ENCODE results near the gene JAGN1.
A peak's percentile ranks its signal among the peaks of the same experiment; 100 is the strongest.

Gene JAGN1

DNA sequence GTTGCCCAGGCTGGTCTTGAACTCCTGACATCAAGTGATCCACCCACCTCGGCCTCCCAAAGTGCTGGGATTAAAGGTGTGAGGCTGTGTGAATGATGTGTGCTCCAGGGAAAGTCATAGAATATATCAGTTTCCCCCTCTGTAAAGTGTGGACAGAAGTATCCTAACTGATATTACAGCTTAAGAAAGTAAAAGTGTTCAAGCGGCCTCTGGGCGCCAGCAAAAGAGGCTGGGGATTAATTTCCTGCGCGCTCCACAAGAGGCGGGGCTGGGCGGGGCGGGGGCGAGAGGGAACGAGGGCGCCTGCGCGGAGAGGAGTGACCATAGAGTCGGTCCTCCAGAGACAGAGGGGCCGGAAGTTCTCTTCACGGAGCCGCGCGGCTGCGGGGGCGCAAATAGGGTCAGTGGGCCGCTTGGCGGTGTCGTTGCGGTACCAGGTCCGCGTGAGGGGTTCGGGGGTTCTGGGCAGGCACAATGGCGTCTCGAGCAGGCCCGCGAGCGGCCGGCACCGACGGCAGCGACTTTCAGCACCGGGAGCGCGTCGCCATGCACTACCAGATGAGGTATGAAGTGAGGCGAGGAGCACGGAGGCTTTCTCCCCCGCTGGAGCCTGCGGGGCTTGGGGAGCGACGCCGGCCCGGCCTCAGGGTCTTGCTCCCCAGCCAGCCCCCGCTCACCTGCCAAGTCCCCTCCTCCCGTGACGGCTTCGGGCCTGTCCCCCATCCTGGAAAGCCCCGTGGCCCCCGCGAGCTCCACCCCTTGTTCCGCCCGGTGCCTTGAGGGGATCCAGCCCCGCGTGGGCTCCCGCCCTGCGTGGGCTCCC is at the start of gene JAGN1:
Gene JAGN1, plus strand, starts transcription at position 362 of the 823 bp plus-strand sequence. Its CDS starts 113 bp downstream, at position 475.
- H3K9me3 ChIP-seq (ENCODE audit: severe bottlenecking), result peaks cover 4% of the 10 kb centered on the region
- H3K36me3 ChIP-seq (ENCODE audit: low read depth), result peaks cover 31% of the 10 kb centered on the region
- ATAC-seq (ENCODE audit: low read depth) (peak; percentile 78), DNase-seq (ENCODE audit: low spot score) (peak; percentile 81)
- H3K27ac ChIP-seq (ENCODE audit: poor library complexity, severe bottlenecking), result peak within 1 kb of the TSS; percentile 73
- peaks cover 14% of the 10 kb centered on the region for H3K4me1 ChIP-seq (ENCODE audit: insufficient read depth, poor library complexity, severe bottlenecking)
- TF ChIP-seq, protein P1, sequence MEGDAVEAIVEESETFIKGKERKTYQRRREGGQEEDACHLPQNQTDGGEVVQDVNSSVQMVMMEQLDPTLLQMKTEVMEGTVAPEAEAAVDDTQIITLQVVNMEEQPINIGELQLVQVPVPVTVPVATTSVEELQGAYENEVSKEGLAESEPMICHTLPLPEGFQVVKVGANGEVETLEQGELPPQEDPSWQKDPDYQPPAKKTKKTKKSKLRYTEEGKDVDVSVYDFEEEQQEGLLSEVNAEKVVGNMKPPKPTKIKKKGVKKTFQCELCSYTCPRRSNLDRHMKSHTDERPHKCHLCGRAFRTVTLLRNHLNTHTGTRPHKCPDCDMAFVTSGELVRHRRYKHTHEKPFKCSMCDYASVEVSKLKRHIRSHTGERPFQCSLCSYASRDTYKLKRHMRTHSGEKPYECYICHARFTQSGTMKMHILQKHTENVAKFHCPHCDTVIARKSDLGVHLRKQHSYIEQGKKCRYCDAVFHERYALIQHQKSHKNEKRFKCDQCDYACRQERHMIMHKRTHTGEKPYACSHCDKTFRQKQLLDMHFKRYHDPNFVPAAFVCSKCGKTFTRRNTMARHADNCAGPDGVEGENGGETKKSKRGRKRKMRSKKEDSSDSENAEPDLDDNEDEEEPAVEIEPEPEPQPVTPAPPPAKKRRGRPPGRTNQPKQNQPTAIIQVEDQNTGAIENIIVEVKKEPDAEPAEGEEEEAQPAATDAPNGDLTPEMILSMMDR (IDR thresholded peaks at IDR 0.05; ENCODE audit: poor library complexity, severe bottlenecking), result peak; percentile 7
- no peaks in the 10 kb centered on the region for H3K27me3 ChIP-seq (ENCODE audit: insufficient read depth, poor library complexity, severe bottlenecking)
- H3K4me3 ChIP-seq (ENCODE audit: severe bottlenecking), result peak within 1 kb of the TSS; percentile 96

DNA sequence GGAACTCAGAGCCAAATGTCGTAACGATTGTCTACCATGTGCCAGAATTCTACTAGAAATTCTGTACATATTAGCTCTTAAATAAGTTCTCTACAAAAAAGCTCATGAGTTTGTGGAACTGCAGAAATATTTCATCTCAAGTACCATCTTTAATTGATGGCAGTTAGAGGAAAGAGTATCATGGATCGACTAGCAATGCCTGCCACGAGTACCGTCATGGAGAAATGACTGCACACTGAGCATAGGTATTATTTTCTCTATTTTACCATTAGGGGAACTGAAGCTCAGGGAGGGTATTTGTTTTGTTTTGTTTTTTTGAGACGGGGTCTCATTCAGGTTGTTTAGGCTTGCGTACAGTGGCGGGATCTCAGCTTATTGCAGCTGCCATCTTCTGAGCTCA is 49.4 kb upstream of the JAGN1 start:
- DNase-seq (ENCODE audit: low spot score), result no peak
- TF ChIP-seq, protein P1 (IDR thresholded peaks at IDR 0.05; ENCODE audit: poor library complexity, severe bottlenecking), result no peak
- H3K36me3 ChIP-seq (ENCODE audit: low read depth), result peaks cover 30% of the 10 kb centered on the region
- H3K4me3 ChIP-seq (ENCODE audit: severe bottlenecking), result no peak overlapping the region
- no peak overlapping the region for H3K27ac ChIP-seq (ENCODE audit: poor library complexity, severe bottlenecking)
- H3K9me3 ChIP-seq (ENCODE audit: severe bottlenecking), result no peaks in the 10 kb centered on the region
- no peak for ATAC-seq (ENCODE audit: low read depth)
- no peaks in the 10 kb centered on the region for H3K27me3 ChIP-seq (ENCODE audit: insufficient read depth, poor library complexity, severe bottlenecking)
- peaks cover 4% of the 10 kb centered on the region for H3K4me1 ChIP-seq (ENCODE audit: insufficient read depth, poor library complexity, severe bottlenecking)

GRCh38 chr3:9843715-9844438 is 46.5 kb upstream of the JAGN1 start, which contains the start of gene RPUSD3:
RPUSD3 (minus strand) TSS chr3:9844008; CDS start chr3:9843990, 18 bp downstream.
- DNase-seq (ENCODE audit: low spot score), result peak; percentile 93
- Histone ChIP-seq H3K27ac (ENCODE audit: poor library complexity, severe bottlenecking) (peak within 1 kb of the TSS; percentile 62), H3K9me3 (ENCODE audit: severe bottlenecking) (no peaks in the 10 kb centered on the region), H3K4me1 (ENCODE audit: insufficient read depth, poor library complexity, severe bottlenecking) (peaks cover 4% of the 10 kb centered on the region), H3K27me3 (ENCODE audit: insufficient read depth, poor library complexity, severe bottlenecking) (no peaks in the 10 kb centered on the region), H3K4me3 (ENCODE audit: severe bottlenecking) (peak within 1 kb of the TSS; percentile 57), H3K36me3 (ENCODE audit: low read depth) (peaks cover 30% of the 10 kb centered on the region)
- ATAC-seq (ENCODE audit: low read depth), result peak; percentile 97
- TF ChIP-seq, protein P1 (IDR thresholded peaks at IDR 0.05; ENCODE audit: poor library complexity, severe bottlenecking), result no peak

- TF ChIP-seq, protein P1 (IDR thresholded peaks at IDR 0.05; ENCODE audit: poor library complexity, severe bottlenecking), result no peak
- Histone ChIP-seq H3K27ac (ENCODE audit: poor library complexity, severe bottlenecking) (no peak overlapping the region), H3K4me3 (ENCODE audit: severe bottlenecking) (no peak overlapping the region), H3K36me3 (ENCODE audit: low read depth) (peaks cover 14% of the 10 kb centered on the region), H3K27me3 (ENCODE audit: insufficient read depth, poor library complexity, severe bottlenecking) (no peaks in the 10 kb centered on the region), H3K9me3 (ENCODE audit: severe bottlenecking) (no peaks in the 10 kb centered on the region), H3K4me1 (ENCODE audit: insufficient read depth, poor library complexity, severe bottlenecking) (peaks cover 4% of the 10 kb centered on the region)
- no peak for DNase-seq (ENCODE audit: low spot score)
- no peak for ATAC-seq (ENCODE audit: low read depth)
Observed at GRCh38 chr3:9846231-9846630, 44.2 kb upstream of the JAGN1 start.
